GM21390 (cell line): Measurements from ENCODE around the gene TMEM53.

Source experiments
- ATAC-seq: cut with Tn5 transposase; IDR thresholded peaks from one replicate; pipeline ENCODE4 v1.9.1; 2021; ENCODE audit not compliant: unreplicated experiment

The TMEM53 gene

GRCh38 chr1:44648529-44649250 is 25.6 kb downstream of the TMEM53 start:
- no peak for ATAC-seq

DNA sequence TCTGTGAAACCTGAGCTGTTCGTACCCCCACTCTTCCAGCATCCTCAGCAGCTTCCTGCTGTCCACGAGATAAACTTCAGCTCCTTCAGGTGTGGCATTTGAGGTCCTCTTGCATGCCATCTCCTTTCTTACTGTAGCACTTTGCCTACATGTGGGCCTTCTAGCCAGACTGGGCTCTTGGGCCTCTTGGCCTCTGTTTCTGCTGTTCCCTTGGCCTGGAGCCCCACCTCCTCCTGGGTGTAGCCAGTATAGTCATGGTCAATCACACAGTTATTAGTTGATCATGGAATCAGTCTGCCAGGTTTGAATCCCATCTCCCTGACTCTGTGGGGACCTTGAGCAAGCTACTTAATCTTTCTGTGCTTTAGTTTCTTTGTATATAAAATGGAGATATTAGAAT is 26.4 kb downstream of the TMEM53 start:
- no peak for ATAC-seq

- ATAC-seq: no peak
Measured at GRCh38 chr1:44646261-44647110, 27.8 kb downstream of the TMEM53 start.

DNA sequence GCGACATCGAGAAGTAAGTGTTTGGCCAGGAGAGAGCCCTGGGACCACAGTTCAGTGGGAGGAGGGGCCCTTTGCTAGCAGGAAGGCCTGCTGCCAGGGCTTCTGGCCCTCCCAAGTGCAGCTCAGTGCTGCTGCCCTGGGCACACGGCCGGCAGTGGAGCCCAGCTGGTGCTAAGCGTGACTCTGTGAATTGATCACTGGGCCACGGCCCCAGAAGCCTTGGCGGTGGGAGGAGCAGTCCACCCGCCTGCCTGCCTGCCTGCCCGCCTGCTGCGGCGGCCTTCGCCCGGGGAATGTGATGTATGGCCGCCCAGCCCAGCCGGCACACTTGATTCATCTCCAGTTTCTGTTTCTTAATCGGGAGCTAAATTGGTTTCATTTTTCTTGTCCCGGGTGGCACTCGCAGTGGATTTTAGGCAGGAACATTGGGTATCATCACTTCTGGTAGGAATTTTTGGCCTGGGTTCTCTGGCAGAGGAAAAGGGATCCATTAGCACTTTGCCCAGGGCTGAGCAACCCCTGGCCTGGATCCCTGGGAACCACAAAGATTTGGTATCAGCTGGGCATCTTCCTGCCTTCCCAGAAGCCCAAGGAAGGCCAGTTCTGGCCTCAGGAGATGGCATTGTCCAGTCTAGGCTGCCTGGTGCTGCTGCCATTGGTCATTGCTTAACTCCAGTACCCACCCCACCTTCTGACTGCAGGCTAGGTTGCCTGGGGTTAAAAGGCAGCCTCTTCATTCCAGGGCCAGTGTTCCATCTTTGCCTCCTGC is 28.6 kb downstream of the TMEM53 start:
- no peak for ATAC-seq

DNA sequence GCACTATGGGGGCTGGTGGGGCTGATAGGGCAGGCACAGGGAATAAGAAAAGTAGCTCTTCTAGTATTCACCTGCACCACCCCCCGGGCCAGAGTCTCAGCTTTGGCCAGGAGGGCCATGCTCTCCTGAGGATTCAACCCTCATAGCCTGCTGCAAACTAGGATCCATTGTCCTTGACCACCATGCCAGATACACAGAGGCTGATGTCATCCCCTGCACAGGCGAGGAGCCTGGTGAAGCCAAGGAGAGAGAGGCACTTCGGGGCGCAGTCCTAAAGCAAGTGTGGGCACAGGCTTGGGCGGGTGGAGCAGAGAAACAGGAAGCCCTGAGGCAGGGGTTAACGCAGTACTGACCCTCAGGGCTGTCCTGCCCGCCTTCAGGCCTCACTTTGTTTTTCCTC is 29.5 kb downstream of the TMEM53 start:
- ATAC-seq: no peak

- ATAC-seq: no peak
Measured at GRCh38 chr1:44643721-44644334, 30.5 kb downstream of the TMEM53 start.

DNA sequence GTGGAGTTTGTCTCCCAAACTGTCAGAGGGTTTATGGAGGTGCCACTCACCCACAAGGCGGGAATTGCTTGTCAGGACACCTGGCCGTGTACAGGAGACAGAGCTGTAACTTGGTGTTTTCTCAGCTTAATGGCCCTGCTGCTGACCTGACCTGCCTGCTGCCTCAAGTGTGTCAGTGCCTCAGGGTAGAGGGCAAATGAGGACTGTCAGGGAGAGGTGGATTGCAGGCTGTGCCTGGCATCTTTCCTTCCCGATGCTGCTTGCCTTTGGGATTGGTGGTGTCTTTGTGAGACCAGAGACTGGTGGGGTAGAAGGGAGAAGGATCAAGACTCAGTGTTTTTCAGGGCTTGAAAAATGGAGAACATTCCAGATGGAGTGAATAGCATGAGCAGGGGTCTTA is 31.4 kb downstream of the TMEM53 start:
- ATAC-seq: no peak

- ATAC-seq: no peak
Measured at GRCh38 chr1:44642255-44642654, 32.0 kb downstream of the TMEM53 start.

DNA sequence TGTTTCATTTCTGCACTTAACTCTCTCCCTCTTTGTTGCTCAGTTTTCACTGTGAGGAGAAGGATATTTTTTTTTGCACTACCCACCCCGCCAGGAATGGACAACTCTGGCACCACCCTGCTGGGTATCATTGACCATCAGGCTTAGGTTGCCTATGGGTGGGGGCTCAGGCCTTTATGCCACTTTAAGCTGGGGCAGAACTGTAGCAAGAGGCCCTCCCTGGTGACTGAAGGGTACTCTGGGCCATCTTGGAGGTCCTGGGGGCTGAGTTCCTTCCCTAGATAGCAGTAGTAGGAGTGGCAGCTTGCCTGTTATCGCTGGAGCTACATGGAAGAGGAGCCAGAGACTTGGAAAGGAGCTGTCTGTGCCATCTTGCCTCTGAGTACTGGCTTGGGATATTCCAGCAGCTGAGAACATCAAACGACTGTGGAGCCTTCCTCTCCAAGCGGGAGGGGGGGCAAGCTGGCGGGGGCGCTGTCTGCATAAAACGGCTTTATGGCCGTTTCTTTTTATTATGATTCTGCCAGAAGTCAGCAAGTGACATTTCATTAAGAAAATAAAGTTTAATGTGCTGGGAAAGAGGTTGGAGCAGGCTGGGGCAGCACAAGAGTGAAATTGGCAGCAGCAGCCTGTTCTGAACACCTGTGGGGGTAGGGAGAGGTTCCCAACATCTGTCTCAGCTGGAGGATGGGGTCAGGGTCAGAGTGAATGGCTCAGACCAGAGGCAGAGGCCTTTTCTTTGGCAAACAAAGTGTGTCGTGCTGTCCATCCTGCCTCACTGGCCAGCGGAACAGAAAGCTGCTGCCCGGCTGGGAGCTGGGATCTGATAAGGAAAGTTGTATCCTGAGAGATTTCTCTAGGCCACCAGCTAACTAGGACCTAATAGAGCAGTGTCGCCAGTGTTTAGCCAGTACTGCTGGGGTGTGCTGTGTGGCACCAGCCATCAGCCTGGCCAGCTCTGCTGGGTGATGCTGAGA is 32.9 kb downstream of the TMEM53 start:
- no peak for ATAC-seq

- no peak for ATAC-seq
Measured at GRCh38 chr1:44640200-44640853, 34.0 kb downstream of the TMEM53 start.

DNA sequence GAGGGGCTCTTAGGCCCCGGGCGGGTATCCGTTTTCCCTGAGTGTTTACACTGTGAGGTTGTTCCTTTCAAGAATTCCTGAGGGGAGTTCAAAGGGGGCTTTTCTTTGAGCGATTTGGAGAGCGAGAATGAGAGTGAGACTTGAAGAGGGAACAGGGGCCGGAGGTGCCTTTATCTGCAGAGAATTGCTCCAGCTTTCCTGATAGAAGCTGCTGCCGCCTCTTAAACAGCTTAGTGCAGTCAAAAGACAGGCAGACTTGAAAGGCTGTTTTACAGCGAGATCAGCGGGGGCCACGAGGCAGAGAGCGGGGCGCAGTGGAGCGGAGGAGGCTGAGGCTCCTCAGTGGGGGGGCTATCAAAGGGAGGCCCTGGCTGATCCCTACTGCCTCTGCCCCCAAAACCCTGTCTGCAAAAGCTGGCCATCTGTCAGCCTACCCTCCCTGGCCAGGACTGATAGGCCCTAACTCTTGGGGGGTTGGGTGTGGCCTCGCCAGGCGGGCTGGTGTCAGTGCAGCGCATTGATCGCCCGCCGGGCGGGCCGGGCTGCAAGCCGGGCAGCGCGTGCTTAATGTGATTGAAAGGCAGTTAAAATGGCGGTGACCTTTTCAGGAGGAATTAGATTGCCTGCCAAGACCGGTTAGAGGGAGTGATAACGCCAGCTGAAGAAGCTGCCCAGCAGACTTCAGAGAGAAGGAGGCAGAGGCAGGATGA is 36.4 kb downstream of the TMEM53 start:
- no peak for ATAC-seq

DNA sequence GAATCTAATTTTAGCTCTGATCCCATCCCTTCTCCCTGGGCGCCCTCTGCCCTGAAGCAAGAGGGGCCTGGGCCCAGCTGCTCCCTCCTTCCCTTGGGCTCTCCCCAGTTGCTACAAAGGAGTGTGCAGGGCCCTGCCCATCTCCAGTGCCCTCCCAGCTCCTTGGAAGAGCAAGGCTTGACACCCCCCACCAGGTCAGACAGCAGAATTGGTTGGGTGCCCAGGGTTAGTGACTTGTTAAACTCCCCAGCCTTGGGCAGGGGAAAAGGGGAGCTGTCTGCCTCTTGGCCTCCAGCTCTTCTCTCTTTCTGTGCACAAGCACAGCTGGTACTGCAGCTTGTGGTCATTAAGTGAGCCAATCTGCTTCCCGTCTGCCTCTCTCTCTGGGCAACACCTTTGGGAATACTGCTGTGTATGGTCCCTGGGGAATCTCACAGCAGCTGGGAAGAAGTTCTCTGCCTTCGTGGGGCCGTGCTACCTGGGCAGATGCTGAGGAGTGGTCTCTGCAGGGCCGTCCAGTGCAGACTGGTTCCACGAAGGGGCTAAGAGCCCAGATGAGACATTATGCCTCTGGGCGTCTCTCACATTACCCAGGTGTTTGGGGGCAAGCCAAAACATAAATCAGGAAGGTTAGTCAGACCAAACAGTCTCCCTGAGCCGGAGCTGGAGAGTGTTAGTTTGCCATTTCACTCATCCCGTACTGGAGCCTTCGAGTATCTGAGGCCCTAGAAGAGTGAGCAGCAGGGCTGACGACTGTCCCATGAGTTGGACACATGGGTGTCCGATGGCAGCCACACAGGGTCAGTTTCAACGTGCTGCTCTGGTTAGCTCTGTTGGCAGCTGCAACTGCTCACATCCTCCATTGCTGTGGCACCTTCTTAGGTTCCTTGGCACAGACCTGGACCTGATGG is 37.3 kb downstream of the TMEM53 start:
- no peak for ATAC-seq

DNA sequence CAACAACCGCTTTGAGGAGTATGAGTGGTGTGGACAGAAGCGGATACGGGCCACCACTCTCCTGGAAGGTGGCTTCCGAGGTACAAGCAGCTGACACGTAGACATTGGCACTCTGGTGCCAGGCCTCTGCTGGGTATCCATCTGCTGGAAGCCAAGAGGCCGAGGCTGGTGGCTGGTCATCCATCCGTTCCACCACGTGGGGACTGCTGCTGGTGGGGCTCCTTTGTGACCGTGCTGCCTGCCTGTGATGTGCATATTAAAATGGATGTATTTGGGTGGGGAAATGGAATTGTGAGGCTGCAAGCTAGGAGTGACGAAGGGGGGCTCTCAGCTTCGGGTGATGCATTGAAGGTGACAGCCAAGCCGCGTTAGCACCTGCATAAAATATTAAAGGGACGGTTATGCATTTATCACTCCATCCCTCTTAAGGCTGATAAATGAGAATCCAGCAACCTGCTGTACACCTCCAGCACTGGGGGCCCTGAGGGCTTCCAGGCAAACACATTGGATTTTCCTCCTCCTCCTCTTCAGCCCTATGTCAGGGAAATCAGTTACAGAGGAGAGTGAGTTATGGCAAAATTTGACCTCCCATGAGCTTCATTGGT is 38.1 kb downstream of the TMEM53 start:
- ATAC-seq: no peak

DNA sequence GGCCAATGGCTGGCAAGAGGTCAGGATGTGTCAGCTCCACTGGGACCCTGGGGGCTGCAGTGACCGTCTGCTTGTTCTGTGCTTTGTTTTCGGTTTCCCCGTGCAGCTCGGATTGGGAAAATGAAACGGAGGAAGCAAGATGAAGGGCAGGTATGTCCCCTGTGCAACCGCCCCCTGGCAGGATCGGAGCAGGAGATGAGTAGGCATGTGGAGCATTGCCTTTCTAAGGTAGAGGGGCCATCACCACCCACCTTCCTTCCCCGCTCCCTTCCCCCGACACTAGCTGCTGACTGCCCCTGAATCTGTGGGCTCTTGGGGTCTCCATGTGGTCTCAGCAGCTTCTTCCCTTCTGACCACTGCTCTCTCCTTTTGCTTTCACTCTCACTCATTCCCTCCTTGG is 38.8 kb downstream of the TMEM53 start:
- no peak for ATAC-seq

DNA sequence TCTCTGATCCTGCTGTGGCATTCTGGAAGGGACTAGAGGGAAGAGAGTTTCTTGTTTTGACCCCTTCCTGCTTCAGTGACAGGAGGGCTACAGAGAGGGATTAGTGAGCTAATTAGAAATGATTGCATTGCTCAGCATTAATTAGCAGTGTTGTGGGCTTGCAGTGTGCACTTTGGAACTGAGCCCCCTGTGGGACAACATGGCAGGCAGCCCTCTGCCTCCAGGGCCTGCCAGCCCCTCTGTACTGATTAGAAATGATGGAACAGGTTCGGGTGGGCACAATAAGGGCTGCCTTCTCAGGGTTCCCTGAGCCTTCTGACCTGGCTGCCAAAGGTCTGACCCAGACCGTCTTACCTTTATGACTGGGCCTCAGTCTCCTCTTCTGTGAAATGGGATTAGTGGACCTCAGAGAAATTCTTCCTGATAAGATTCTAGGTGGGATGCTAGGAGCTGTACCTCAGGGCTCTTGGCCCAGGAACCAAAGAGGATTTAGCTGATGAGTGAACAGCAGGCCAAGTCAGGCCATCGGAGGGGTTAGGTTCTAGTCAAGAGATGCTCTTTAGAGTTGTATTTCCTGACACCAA is 39.6 kb downstream of the TMEM53 start:
- ATAC-seq: no peak

DNA sequence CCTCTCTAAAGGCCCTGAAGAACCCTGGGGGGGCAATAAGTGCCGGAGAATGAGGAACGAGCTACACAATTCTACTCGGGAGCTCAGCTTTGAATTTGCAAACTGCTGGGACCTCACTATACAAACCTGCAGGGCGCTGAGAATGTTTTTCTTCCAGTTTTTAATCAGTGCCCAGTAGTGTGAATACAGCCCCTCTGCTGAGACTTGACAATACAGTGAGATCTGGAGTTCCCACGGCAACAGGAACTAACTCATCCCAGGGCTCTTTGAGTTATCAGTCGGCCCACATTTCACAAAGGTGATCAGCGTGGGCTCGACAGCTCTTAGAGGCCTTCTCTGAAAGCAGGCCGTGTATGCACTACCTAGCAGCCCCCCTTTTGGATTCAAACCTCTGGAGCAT is 41.7 kb downstream of the TMEM53 start:
- no peak for ATAC-seq
